Myometrial cell (primary cell): ENCODE measurements around the gene VWA7. TPM values are rescaled to one million over a fixed set of nuclear protein-coding genes. Genes with fewer than 3 reads are reported as not detected.

Experiments
- total RNA-seq: library from RNA; depleted of rRNA; stranded (reverse); fragments of >200 nt; gene quantifications from 2 replicates; pipeline ENCODE4 v1.2.3, GENCODE V29; 2015

VWA7 gene, protein sequence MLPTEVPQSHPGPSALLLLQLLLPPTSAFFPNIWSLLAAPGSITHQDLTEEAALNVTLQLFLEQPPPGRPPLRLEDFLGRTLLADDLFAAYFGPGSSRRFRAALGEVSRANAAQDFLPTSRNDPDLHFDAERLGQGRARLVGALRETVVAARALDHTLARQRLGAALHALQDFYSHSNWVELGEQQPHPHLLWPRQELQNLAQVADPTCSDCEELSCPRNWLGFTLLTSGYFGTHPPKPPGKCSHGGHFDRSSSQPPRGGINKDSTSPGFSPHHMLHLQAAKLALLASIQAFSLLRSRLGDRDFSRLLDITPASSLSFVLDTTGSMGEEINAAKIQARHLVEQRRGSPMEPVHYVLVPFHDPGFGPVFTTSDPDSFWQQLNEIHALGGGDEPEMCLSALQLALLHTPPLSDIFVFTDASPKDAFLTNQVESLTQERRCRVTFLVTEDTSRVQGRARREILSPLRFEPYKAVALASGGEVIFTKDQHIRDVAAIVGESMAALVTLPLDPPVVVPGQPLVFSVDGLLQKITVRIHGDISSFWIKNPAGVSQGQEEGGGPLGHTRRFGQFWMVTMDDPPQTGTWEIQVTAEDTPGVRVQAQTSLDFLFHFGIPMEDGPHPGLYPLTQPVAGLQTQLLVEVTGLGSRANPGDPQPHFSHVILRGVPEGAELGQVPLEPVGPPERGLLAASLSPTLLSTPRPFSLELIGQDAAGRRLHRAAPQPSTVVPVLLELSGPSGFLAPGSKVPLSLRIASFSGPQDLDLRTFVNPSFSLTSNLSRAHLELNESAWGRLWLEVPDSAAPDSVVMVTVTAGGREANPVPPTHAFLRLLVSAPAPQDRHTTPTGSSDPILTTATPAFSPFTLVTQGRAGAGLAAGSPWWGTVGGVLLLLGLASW
- under 0.01 TPM in 1 of 2 replicates, not detected in the other for total RNA-seq

DNA sequence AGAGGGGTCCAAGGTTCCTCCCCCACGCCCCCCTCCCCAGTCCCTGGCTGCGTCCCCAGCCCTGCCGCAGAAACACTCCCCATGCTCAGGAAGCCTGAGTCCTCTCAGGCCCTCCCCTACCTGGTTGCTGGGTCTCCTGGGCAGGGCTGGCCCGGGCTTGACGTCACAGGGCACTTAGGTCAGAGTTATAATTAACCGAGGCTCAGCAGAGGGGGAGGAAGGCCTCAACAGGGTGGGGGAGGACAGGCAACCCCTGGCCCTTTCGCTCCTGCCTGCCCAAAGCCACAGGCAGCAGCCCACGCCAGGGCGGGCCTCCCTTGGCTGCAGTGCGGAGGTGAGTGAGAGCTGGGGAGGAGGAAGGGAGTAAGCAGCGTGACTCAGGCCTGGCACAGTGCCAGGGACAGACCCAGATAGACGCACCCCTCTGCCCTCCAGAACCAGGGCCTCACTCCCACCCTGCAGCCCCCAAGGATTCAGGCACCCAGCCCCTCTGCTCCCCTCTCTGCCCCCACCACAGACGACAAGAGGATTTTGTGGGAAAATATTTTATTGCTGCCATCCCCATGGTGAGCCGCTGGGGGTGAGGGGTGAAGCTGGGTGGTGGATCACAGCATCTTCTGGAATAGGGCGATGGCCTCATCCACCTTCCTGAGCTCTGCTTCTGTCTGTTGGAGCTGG, at the start of gene VWA7:
Gene VWA7, minus strand, starts transcription at position 340 of the 678 bp plus-strand sequence. CDS start 549 bp downstream, outside the sequence.

DNA sequence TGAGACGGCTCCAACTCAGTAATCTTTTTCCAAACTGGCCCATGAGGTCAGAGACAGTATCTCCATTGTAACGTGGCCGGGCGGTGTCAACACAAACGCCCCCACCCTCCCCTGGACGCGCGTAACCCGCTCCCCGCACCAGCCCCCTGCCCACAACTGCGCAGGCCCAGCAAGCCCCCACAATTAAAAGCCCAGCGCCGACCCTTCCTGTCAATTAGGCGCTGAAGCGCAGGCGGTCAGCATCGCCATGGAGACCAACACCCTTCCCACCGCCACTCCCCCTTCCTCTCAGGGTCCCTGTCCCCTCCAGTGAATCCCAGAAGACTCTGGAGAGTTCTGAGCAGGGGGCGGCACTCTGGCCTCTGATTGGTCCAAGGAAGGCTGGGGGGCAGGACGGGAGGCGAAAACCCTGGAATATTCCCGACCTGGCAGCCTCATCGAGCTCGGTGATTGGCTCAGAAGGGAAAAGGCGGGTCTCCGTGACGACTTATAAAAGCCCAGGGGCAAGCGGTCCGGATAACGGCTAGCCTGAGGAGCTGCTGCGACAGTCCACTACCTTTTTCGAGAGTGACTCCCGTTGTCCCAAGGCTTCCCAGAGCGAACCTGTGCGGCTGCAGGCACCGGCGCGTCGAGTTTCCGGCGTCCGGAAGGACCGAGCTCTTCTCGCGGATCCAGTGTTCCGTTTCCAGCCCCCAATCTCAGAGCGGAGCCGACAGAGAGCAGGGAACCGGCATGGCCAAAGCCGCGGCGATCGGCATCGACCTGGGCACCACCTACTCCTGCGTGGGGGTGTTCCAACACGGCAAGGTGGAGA, 38.1 kb upstream of the VWA7 start, which contains the start of the genes HSPA1A and HSPA1L:
Gene HSPA1A, plus strand, starts transcription at position 519 of the 814 bp plus-strand sequence. Its CDS starts 214 bp downstream, at position 733.
Gene HSPA1L, minus strand, starts transcription at position 259 of the 814 bp plus-strand sequence. CDS start 3,311 bp downstream, outside the sequence.

DNA sequence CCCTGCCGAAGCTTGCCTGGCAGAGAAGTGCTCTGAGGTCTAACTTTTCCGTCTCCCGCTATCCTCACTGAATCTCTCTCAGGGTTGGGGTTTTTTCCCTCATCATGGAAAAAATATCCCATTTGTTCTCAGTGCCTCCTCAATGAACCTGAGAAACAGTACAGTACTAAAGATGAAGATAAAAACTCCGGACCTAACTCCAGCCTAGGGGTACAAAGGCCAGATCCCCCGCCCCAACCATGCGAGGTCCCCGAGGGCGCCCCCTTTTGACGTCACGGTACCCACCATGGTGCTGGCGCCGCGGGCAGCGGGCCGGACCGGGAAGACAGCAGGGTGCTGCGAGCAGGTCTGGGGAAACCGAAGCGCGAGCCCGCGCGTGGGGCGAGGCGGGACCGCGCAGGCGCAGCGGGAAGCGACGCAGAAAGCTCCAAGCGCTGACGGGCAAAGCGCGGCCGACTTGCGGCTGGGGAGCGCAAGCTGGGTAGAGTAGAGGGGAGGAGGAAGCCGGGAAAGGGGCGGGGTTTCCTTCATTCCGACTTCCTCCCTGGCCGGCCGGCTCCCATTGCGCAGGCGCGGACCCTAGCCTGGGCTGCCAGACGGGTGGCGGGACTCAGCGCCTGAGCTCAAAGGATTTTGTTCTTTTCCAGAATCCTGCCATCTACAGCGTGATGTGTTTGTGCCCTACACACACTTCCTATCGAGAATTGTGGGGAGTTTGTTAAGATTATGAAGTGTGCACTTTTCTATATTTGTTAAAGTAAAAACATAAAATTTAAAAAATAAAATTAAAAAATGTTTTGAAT, 29.5 kb upstream of the VWA7 start, which contains the start of gene LSM2:
Gene LSM2, minus strand, starts transcription at position 497 of the 803 bp plus-strand sequence. Its CDS starts 209 bp downstream, at position 288.

DNA sequence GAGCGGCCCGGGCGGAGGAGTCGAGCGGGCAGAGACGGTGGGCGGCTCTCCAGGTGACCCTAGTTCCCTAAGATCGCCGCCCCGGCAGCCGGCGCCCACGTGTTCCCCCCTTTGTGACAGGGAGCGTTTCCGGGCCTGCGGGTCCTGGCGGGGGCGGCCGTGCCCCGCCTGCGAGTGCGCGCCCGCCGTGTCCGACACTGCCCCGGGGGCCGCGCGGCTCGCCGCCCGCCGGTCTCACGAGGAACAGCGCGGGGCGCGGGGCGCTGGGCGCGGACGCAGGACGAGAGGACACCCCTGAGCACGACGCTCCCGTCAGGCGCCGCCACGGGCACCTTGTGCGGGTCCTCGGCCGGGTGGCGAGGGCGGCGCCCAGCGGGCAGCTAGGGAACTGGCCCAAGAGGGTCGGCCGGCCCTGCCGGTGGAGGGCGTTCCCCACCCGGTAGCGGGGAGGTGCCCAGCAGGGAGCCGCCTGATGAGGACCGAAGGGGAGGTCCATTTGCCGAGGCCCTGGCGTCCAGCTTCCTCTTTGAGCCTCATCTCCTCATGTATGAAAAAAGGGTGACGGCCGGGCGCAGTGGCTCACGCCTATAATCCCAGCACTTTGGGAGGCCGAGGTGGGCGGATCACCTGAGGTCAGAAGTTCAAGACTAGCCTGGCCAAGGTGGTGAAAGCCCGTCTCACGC, 18.6 kb upstream of the VWA7 start, which contains the start of gene VARS1:
Gene VARS1, minus strand, starts transcription at position 137 of the 683 bp plus-strand sequence. CDS start 535 bp downstream, outside the sequence.

DNA sequence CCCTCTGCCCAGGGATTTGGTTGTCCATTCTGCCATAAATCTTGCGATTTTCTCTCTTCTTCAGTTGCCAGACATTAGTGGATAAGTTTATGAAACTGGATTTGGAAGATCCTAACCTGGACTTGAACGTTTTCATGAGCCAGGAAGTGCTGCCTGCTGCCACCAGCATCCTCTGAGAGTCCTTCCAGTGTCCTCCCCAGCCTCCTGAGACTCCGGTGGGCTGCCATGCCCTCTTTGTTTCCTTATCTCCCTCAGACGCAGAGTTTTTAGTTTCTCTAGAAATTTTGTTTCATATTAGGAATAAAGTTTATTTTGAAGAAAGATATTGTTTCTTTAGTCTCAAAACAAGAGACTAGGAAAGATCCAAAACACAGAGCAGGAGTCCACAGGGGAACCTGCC, 14.8 kb downstream of the VWA7 start, which contains the start of gene SAPCD1:
Gene SAPCD1, plus strand, starts transcription at position 301 of the 400 bp plus-strand sequence. CDS start 399 bp downstream, outside the sequence.

DNA sequence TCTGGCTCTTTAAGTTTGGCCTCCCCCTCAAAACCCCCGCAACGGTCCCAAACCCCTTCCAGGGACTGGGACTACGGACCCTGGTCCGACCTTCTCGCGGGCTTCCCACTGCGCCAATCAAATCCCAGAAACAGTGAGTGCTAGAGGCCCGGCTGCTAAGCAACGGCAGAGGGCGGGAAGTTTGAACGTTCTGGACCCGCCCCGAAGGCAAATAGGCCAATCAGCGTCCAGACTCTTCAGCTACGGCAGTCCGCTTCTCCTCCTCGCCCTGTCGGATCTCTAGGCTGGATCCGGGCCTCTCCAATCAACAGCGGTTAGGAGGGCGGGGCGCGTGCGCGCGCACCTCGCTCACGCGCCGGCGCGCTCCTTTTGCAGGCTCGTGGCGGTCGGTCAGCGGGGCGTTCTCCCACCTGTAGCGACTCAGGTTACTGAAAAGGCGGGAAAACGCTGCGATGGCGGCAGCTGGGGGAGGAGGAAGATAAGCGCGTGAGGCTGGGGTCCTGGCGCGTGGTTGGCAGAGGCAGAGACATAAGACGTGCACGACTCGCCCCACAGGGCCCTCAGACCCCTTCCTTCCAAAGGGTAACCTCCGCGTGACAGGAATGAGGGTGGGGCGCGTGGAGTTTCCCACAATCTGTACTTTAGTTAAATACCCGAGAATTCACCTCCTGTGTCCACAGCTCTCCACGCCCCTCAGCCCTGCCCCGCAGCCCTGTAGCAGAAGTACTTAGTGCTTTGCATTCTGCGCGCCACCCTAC, 37.3 kb downstream of the VWA7 start, which contains the start of gene MSH5:
Gene MSH5, plus strand, starts transcription at position 367 of the 758 bp plus-strand sequence. CDS start 462 bp downstream, outside the sequence.

DNA sequence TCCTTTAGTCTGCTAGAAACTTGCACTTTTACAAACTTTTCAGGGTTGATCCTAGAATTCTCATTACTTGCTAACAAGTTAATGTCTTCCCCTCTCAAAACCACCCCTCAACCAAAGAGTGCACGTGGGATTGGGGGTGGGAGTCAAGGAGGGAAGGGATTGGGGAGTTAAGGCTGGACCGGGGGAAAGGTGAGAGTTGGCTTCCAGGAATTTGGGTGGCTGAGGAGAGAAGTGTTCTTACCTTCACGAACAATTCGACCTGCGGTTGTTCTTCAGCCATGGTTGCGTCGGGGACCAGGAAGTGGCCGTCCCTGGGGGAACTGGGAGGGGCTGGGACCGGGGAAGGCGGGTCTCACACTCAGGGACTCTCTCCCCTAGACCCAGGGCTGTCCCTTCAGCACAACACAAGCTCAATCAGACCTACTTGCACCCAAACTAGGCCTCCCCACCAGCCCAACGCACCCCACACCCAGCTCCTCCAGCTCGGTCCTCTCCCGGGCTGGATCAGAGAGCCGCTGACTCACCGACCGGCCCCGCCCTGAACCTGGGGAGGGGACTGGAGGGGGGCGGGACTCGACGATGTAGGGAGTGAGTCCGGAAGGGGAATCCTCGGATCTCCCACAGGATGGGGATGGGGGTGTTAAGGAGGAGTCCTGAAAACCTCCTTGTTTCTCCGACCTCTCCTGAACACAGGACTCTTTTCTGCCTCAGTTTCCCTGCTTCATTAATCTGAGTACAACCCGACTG, 40.9 kb downstream of the VWA7 start, which contains the start of gene CLIC1:
Gene CLIC1, minus strand, starts transcription at position 510 of the 747 bp plus-strand sequence. Its CDS starts 230 bp downstream, at position 280.

DNA sequence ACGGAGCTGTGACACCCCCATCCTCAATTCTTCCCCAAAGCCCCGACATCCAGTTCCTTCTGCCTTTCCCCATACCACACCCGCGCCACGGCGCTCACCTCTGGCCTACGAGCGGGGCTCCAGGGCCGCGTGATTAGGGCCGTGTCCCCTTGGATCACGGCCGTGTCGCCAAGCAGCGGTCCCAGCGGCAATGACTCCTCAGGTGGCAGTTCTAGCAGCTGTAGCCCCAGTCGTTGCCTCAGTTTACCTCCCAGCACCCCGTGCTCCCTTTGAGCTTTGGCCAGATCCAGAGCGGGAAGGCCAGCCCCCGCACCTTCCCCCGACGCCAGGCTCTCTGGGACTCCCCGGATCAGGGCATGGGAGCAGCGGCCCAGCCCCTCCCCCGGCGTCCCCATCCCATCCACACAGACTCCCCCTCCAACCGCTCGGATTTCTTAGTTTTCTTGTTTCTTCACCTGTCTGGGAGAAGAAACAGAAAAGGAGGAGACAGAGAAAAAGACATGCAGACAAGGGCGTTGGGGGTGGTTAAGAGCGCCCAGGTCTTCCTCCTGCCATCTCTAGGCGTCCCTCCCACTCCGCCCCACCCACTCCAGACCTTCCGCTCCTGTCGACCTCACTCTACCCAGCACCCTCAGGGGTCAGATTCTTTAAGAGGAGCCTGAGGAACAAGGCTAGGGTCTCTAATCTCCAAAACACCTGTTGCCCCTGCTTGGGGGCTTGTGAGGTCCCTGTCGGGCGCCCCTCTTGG, 48.2 kb downstream of the VWA7 start, which contains the start of gene DDAH2:
Gene DDAH2, minus strand, starts transcription at position 533 of the 748 bp plus-strand sequence. Its CDS starts 138 bp downstream, at position 395.

DNA sequence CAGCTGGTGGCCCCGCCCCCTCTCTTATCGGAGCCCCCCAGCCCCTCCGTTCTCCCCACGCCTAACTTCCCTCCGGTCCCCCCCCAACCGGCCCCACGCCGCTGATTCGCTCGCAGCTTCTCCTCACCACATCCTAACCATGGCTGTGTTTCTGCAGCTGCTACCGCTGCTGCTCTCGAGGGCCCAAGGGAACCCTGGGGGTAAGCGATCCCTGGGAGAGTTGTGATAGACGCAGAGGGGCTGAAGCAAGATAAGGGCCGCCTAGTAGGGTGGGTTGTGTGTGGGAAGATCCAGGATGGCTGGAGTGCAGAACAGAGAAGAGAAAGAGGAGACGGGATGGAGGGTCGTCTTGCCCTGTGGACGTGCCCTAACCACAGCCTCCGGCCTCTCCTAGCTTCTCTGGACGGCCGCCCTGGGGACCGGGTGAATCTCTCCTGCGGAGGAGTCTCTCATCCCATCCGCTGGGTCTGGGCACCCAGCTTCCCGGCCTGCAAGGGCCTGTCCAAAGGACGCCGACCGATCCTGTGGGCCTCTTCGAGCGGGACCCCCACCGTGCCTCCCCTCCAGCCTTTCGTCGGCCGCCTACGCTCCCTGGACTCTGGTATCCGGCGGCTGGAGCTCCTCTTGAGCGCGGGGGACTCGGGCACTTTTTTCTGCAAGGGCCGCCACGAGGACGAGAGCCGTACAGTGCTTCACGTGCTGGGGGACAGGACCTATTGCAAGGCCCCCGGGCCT, 53.7 kb downstream of the VWA7 start, which contains the start of gene MPIG6B:
Gene MPIG6B, plus strand, starts transcription at position 129 of the 735 bp plus-strand sequence. Its CDS starts 11 bp downstream, at position 140.

DNA sequence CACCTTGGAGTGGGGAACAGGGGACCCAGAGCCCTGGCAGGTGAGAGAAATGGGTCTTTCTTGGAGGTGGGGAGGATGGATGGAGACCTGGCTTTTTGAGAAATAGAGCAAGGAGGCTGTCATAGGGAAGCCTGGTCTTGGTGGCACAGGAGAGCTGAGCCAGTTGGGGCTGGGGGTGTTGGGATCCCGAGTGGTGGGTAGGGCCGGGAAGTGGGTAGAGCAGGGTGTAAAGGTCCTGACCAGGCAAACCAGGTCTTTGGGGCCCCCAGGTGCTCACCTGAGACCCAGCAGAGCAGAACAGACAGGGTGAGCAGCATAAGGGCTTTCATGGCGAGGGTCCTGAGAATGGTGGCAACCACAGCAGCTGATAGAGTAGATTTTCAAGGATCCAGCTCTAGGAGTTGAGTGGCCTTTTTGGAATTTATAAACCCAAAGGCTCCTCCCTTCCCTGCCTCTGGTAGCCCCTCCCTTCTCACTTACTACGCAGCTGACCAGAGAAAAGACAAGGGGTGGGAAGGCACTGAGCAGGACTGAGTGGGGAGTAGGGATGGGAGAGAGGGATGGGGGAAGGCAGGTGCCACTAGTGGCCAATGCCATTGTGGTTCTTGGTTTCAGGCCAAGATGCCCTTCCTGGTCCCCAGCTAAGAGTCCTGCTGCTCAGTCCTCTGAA, 55.6 kb downstream of the VWA7 start, which contains the start of gene LY6G6C:
Gene LY6G6C, minus strand, starts transcription at position 396 of the 670 bp plus-strand sequence. Its CDS starts 67 bp downstream, at position 329.

Other genes starting within 250 kb of the VWA7 start
- not detected in 2 replicates for gene MCCD1, start 248.4 kb downstream of the VWA7 start, total RNA-seq
- 564 and 622 TPM in 2 replicates for gene DDX39B, start 235.3 kb downstream of the VWA7 start, total RNA-seq
- gene ATP6V1G2, start 230.7 kb downstream of the VWA7 start, total RNA-seq: 0.18 and 0.58 TPM in 2 replicates
- gene NFKBIL1, start 229.7 kb downstream of the VWA7 start, total RNA-seq: 22.0 and 28.5 TPM in 2 replicates
- not detected in 2 replicates for gene LTA, start 205.0 kb downstream of the VWA7 start, total RNA-seq
- not detected in 2 replicates for gene TNF, start 201.8 kb downstream of the VWA7 start, total RNA-seq
- gene LTB, start 194.9 kb downstream of the VWA7 start, total RNA-seq: not detected in 2 replicates
- gene LST1, start 191.1 kb downstream of the VWA7 start, total RNA-seq: not detected in 2 replicates
- gene NCR3, start 184.3 kb downstream of the VWA7 start, total RNA-seq: not detected in 2 replicates
- not detected in 2 replicates for gene AIF1, start 162.1 kb downstream of the VWA7 start, total RNA-seq
- 77.8 and 81.9 TPM in 2 replicates for gene PRRC2A, start 156.6 kb downstream of the VWA7 start, total RNA-seq
- 241 and 292 TPM in 2 replicates for gene BAG6, start 124.7 kb downstream of the VWA7 start, total RNA-seq
- 1.4 and 1.7 TPM in 2 replicates for gene APOM, start 121.4 kb downstream of the VWA7 start, total RNA-seq
- gene C6orf47, start 116.5 kb downstream of the VWA7 start, total RNA-seq: 17.0 and 20.9 TPM in 2 replicates
- 12.4 and 16.1 TPM in 2 replicates for gene GPANK1, start 112.3 kb downstream of the VWA7 start, total RNA-seq
- gene CSNK2B, start 111.2 kb downstream of the VWA7 start, total RNA-seq: 281 and 300 TPM in 2 replicates
- gene LY6G5B, start 107.4 kb downstream of the VWA7 start, total RNA-seq: 0.58 and 2.7 TPM in 2 replicates
- 0.29 and 1.1 TPM in 2 replicates for gene LY6G5C, start 96.3 kb downstream of the VWA7 start, total RNA-seq
- gene ABHD16A, start 74.0 kb downstream of the VWA7 start, total RNA-seq: 41.6 and 52.5 TPM in 2 replicates
- not detected in 2 replicates for gene LY6G6F, start 70.5 kb downstream of the VWA7 start, total RNA-seq
- gene LY6G6D, start 62.0 kb downstream of the VWA7 start, total RNA-seq: not detected in 2 replicates
- not detected in 2 replicates for gene LY6G6C, start 55.6 kb downstream of the VWA7 start, total RNA-seq
- gene MPIG6B, start 54.0 kb downstream of the VWA7 start, total RNA-seq: not detected in 2 replicates
- 63.1 and 65.7 TPM in 2 replicates for gene DDAH2, start 48.0 kb downstream of the VWA7 start, total RNA-seq
- 1,096 and 1,127 TPM in 2 replicates for gene CLIC1, start 40.8 kb downstream of the VWA7 start, total RNA-seq
- gene MSH5, start 37.3 kb downstream of the VWA7 start, total RNA-seq: 7.8 and 16.7 TPM in 2 replicates
- 1.8 and 2.3 TPM in 2 replicates for gene SAPCD1, start 14.7 kb downstream of the VWA7 start, total RNA-seq
- 102 and 105 TPM in 2 replicates for gene VARS1, start 18.4 kb upstream of the VWA7 start, total RNA-seq
- 85.3 and 118 TPM in 2 replicates for gene LSM2, start 29.6 kb upstream of the VWA7 start, total RNA-seq
- gene HSPA1L, start 38.0 kb upstream of the VWA7 start, total RNA-seq: 0.29 and 0.35 TPM in 2 replicates
- gene HSPA1A, start 38.2 kb upstream of the VWA7 start, total RNA-seq: 38.1 and 41.2 TPM in 2 replicates
- 59.4 and 73.5 TPM in 2 replicates for gene HSPA1B, start 50.4 kb upstream of the VWA7 start, total RNA-seq
- 71.2 and 73.9 TPM in 2 replicates for gene NEU1, start 85.5 kb upstream of the VWA7 start, total RNA-seq
- 0.18 TPM in 1 of 2 replicates, not detected in the other for gene SLC44A4, start 101.7 kb upstream of the VWA7 start, total RNA-seq
- 44.7 and 47.9 TPM in 2 replicates for gene EHMT2, start 120.4 kb upstream of the VWA7 start, total RNA-seq
- gene ZBTB12, start 124.8 kb upstream of the VWA7 start, total RNA-seq: 2.0 and 2.3 TPM in 2 replicates
- 1.4 and 2.0 TPM in 2 replicates for gene C2, start 150.4 kb upstream of the VWA7 start, total RNA-seq
- 0.86 and 1.6 TPM in 2 replicates for gene CFB, start 168.8 kb upstream of the VWA7 start, total RNA-seq
- gene NELFE, start 181.6 kb upstream of the VWA7 start, total RNA-seq: 133 and 192 TPM in 2 replicates
- 52.8 and 85.6 TPM in 2 replicates for gene SKIC2, start 181.8 kb upstream of the VWA7 start, total RNA-seq
- gene DXO, start 194.8 kb upstream of the VWA7 start, total RNA-seq: 12.7 and 16.1 TPM in 2 replicates
- 5.0 and 8.1 TPM in 2 replicates for gene C4A, start 204.7 kb upstream of the VWA7 start, total RNA-seq
- 3.7 and 6.6 TPM in 2 replicates for gene C4B, start 237.5 kb upstream of the VWA7 start, total RNA-seq